Measurements from ENCODE around the gene NMNAT1.
"Not testable (repeated sequence)": the region's sequence is repeated elsewhere in the genome, so short reads cannot be mapped to it uniquely, and the experiment has no call there.

Gene NMNAT1

DNA sequence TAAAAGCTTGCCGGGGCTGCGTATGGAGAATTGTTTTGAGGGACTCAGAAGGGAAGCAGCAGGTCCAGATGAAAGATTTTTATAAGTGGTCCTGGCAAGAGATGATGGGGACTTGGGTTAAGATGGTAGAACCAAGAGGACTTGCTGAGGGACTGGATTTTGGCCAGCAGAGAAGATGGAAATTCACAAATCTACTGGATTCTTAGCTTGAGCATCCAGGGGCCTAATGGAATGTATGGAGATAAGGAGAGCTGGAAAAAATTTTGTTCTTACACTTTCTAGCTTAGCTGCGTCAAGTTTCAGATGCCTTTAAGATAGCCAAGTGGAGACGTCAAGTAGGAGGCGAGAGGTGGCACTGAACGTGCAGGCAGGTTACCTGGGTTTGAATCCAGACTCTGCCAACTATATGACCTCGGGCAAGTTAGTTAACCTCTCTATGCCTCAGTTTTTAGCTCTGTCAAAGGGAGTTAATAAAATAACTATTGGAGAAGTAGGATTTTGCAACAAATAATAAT lies 50.3 kb downstream of the NMNAT1 start:
- Histone ChIP-seq H3K4me2 (ENCODE audit: low read length) (no peak overlapping the region), H3K9ac (ENCODE audit: low read length) (no peak overlapping the region), H2BK15ac (replicated peaks; ENCODE audit: low read depth) (no peak overlapping the region), H3K4me1 (ENCODE audit: control insufficient read depth, low read depth, low read length) (no peaks in the 10 kb centered on the region), H2BK120ac (ENCODE audit: low read depth, low read length) (no peak overlapping the region), H4K8ac (ENCODE audit: low read depth, low read length) (no peak overlapping the region), H2BK5ac (ENCODE audit: low read length) (no peak overlapping the region), H3K18ac (ENCODE audit: low read length) (no peak overlapping the region), H3K36me3 (ENCODE audit: control insufficient read depth, insufficient read depth, low read length) (no peaks in the 10 kb centered on the region), H3K79me1 (ENCODE audit: low read length) (no peaks in the 10 kb centered on the region), H3K56ac (ENCODE audit: low read length) (no peak overlapping the region), H3K4me3 (ENCODE audit: low read length) (no peak overlapping the region), H3K27me3 (ENCODE audit: insufficient read depth, low read length, poor library complexity) (peaks cover 10% of the 10 kb centered on the region), H3K23ac (ENCODE audit: low read length) (no peak overlapping the region), H4K5ac (ENCODE audit: low read length) (no peak overlapping the region), H3K4ac (ENCODE audit: low read depth, low read length) (no peak overlapping the region), H3K79me2 (ENCODE audit: control insufficient read depth, insufficient read depth, low read length) (no peaks in the 10 kb centered on the region), H3K27ac (ENCODE audit: low read depth, low read length) (no peak overlapping the region), H2AK5ac (ENCODE audit: low read length) (no peak overlapping the region)
- no CpG with 5 or more reads among the region's 7 CpGs for WGBS (ENCODE audit: extremely low coverage, insufficient coverage, low lambda C conversion rate)
- DNase-seq, result no peak

DNA sequence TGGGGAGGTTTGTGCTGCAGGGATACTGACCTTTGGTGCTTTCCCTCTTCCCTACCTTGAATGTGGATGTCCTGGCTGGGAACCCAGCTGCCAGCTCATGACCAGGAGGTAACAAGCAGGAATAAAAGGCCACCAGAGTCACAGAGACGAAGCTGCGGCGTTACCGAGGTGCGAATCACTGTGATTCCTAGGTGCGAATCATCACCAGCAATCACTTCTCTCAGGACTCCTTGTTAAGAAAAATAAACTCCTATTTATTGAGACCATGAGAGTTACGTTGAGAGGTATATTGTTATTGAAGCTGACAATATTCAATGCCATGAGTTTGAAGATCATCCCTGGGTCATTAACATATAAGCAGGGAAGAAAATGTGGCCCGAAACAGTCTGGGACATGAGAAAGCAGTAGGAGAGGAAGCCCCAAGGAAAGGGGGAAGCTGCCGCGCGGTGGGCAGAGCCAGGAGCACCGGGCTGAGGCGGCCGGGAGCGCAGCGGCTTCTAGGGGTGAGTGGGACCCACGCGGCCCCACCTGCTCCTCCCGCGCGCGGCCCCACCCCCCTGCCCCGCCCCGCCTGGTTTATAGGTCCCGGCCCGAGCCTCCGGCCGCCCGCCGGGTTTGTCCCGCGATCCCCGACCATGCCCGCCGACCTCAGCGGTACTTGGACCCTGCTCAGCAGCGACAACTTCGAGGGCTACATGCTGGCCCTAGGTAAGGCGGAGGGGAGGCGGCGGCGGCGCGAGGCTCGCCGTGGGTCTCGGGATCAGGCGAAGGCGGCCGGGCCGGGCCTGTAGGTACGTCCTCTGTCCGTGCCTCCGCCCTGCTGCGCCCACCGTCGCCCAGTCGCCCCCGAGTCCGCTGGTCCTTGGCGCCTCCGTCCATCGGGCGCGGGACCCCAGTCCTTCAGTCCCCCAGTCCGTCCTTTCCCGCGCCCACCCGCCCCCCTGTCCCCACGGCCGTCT lies 53.6 kb downstream of the NMNAT1 start, which contains the start of gene RBP7:
RBP7 (plus strand) TSS at position 605 of the 959 bp plus-strand sequence; CDS start at position 636, 31 bp downstream.
- Histone ChIP-seq H2AK5ac (ENCODE audit: low read length) (no peak within 1 kb of the TSS), H4K8ac (ENCODE audit: low read depth, low read length) (no peak within 1 kb of the TSS), H3K23ac (ENCODE audit: low read length) (no peak within 1 kb of the TSS), H3K4me1 (ENCODE audit: control insufficient read depth, low read depth, low read length) (no peaks in the 10 kb centered on the region), H3K4me3 (ENCODE audit: low read length) (no peak within 1 kb of the TSS), H2BK5ac (ENCODE audit: low read length) (no peak within 1 kb of the TSS), H3K4me2 (ENCODE audit: low read length) (peak within 1 kb of the TSS; percentile 10), H3K79me1 (ENCODE audit: low read length) (no peaks in the 10 kb centered on the region), H3K9ac (ENCODE audit: low read length) (no peak within 1 kb of the TSS), H3K4ac (ENCODE audit: low read depth, low read length) (no peak within 1 kb of the TSS), H4K5ac (ENCODE audit: low read length) (no peak within 1 kb of the TSS), H3K27me3 (ENCODE audit: insufficient read depth, low read length, poor library complexity) (peaks cover 10% of the 10 kb centered on the region), H2BK120ac (ENCODE audit: low read depth, low read length) (no peak within 1 kb of the TSS), H3K79me2 (ENCODE audit: control insufficient read depth, insufficient read depth, low read length) (no peaks in the 10 kb centered on the region), H3K18ac (ENCODE audit: low read length) (no peak within 1 kb of the TSS), H2BK15ac (replicated peaks; ENCODE audit: low read depth) (no peak within 1 kb of the TSS), H3K36me3 (ENCODE audit: control insufficient read depth, insufficient read depth, low read length) (no peaks in the 10 kb centered on the region), H3K27ac (ENCODE audit: low read depth, low read length) (no peak within 1 kb of the TSS), H3K56ac (ENCODE audit: low read length) (peak within 1 kb of the TSS; percentile 53)
- peak; percentile 35 for DNase-seq
- no CpG with 5 or more reads among the region's 71 CpGs for WGBS (ENCODE audit: extremely low coverage, insufficient coverage, low lambda C conversion rate)

DNA sequence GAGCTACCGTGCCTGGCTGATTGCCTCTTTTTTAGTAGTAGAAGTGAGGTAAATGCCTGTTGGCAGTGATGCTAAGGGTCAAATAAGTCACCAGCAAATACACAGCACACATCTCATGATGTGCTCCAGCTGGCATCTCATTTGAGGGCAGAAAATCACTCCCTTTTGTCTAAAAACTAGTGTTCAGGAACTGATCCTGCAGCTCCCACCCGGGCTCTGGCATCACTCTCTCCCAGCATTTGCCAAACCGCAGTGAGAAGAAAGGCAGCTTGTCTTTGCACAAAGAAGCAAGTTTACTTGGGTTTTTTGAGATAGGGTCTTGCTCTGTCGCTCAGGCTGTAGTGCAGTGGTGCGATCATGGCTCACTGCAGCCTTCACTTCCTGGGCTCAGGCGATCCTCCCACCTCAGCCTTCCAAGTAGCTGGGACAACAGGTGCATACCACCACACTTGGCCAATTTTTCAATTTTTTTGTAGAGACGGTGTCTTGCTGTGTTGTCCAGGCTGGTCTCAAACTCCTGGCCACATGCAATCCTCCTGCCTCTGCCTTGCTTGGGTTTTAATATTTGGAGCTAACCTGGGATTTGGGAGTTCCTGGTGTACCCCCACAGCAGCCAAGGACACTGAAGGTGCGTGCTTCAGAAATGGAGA lies 57.9 kb downstream of the NMNAT1 start:
- Histone ChIP-seq H4K8ac (ENCODE audit: low read depth, low read length) (no peak overlapping the region), H3K4me1 (ENCODE audit: control insufficient read depth, low read depth, low read length) (no peaks in the 10 kb centered on the region), H3K27ac (ENCODE audit: low read depth, low read length) (no peak overlapping the region), H3K18ac (ENCODE audit: low read length) (no peak overlapping the region), H3K9ac (ENCODE audit: low read length) (no peak overlapping the region), H2AK5ac (ENCODE audit: low read length) (no peak overlapping the region), H3K79me1 (ENCODE audit: low read length) (no peaks in the 10 kb centered on the region), H2BK5ac (ENCODE audit: low read length) (no peak overlapping the region), H3K56ac (ENCODE audit: low read length) (no peak overlapping the region), H3K23ac (ENCODE audit: low read length) (no peak overlapping the region), H3K4ac (ENCODE audit: low read depth, low read length) (no peak overlapping the region), H3K79me2 (ENCODE audit: control insufficient read depth, insufficient read depth, low read length) (no peaks in the 10 kb centered on the region), H2BK120ac (ENCODE audit: low read depth, low read length) (no peak overlapping the region), H4K5ac (ENCODE audit: low read length) (no peak overlapping the region), H3K4me2 (ENCODE audit: low read length) (no peak overlapping the region), H3K4me3 (ENCODE audit: low read length) (no peak overlapping the region), H2BK15ac (replicated peaks; ENCODE audit: low read depth) (no peak overlapping the region), H3K36me3 (ENCODE audit: control insufficient read depth, insufficient read depth, low read length) (no peaks in the 10 kb centered on the region), H3K27me3 (ENCODE audit: insufficient read depth, low read length, poor library complexity) (peaks cover 10% of the 10 kb centered on the region)
- no peak for DNase-seq
- WGBS (ENCODE audit: extremely low coverage, insufficient coverage, low lambda C conversion rate), result no CpG with 5 or more reads among the region's 8 CpGs

DNA sequence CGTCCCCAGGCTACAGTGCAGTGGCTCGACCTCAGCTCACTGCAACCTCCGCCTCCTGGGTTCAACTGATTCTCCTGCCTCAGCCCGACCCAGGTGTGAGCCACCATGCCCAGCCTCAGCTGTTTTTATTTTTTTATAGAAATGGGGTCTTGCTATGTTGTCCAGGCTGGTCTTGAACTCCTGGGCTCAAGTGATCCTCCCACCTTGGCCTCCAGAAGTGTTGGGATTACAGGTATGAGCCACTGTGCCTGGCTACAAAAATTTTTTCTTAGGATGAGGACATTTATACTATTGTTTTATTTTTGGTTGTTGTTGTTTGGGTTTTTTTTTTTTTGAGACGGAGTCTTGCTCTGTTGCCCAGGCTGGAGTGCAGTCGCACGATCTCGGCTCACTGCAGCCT lies 62.0 kb downstream of the NMNAT1 start:
- not testable (repeated sequence) for H4K5ac ChIP-seq (ENCODE audit: low read length); H3K36me3 ChIP-seq (ENCODE audit: control insufficient read depth, insufficient read depth, low read length); H2BK120ac ChIP-seq (ENCODE audit: low read depth, low read length); H3K79me2 ChIP-seq (ENCODE audit: control insufficient read depth, insufficient read depth, low read length); H3K79me1 ChIP-seq (ENCODE audit: low read length); DNase-seq; H3K18ac ChIP-seq (ENCODE audit: low read length); H3K56ac ChIP-seq (ENCODE audit: low read length); H3K4ac ChIP-seq (ENCODE audit: low read depth, low read length); H2AK5ac ChIP-seq (ENCODE audit: low read length); H3K23ac ChIP-seq (ENCODE audit: low read length); H3K27me3 ChIP-seq (ENCODE audit: insufficient read depth, low read length, poor library complexity); H3K4me2 ChIP-seq (ENCODE audit: low read length); H2BK5ac ChIP-seq (ENCODE audit: low read length); H2BK15ac ChIP-seq (replicated peaks; ENCODE audit: low read depth); H3K4me1 ChIP-seq (ENCODE audit: control insufficient read depth, low read depth, low read length); H3K9ac ChIP-seq (ENCODE audit: low read length); H3K4me3 ChIP-seq (ENCODE audit: low read length); H4K8ac ChIP-seq (ENCODE audit: low read depth, low read length); H3K27ac ChIP-seq (ENCODE audit: low read depth, low read length)
- no CpG with 5 or more reads among the region's 8 CpGs for WGBS (ENCODE audit: extremely low coverage, insufficient coverage, low lambda C conversion rate)

DNA sequence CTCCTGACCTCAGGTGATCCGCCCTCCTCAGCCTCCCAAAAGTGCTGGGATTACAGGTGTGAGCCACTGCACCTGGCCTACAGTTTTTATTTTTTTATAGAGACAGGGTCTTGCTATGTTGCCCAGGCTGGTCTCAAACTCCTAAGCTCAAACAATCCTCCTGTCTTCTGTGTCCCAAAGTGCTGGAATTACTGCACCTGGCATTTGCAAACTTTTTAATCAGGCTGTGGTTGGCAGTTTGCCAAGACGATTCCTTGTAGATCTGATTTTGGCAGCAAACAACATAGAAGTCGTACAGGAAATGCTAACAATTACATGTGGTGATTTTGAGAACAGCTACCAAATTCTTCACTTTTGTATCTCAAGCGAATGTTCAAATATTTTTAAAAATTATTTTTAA lies 63.9 kb downstream of the NMNAT1 start:
- no peak overlapping the region for H2BK5ac ChIP-seq (ENCODE audit: low read length)
- H3K9ac ChIP-seq (ENCODE audit: low read length), result no peak overlapping the region
- H3K23ac ChIP-seq (ENCODE audit: low read length), result no peak overlapping the region
- H4K8ac ChIP-seq (ENCODE audit: low read depth, low read length), result no peak overlapping the region
- no peaks in the 10 kb centered on the region for H3K4me1 ChIP-seq (ENCODE audit: control insufficient read depth, low read depth, low read length)
- no peaks in the 10 kb centered on the region for H3K79me1 ChIP-seq (ENCODE audit: low read length)
- H3K4me2 ChIP-seq (ENCODE audit: low read length), result no peak overlapping the region
- no peak overlapping the region for H4K5ac ChIP-seq (ENCODE audit: low read length)
- H3K79me2 ChIP-seq (ENCODE audit: control insufficient read depth, insufficient read depth, low read length), result no peaks in the 10 kb centered on the region
- no peak overlapping the region for H2AK5ac ChIP-seq (ENCODE audit: low read length)
- H3K4ac ChIP-seq (ENCODE audit: low read depth, low read length), result no peak overlapping the region
- no peak overlapping the region for H3K56ac ChIP-seq (ENCODE audit: low read length)
- H3K18ac ChIP-seq (ENCODE audit: low read length), result no peak overlapping the region
- H3K36me3 ChIP-seq (ENCODE audit: control insufficient read depth, insufficient read depth, low read length), result no peaks in the 10 kb centered on the region
- H3K27me3 ChIP-seq (ENCODE audit: insufficient read depth, low read length, poor library complexity), result no peaks in the 10 kb centered on the region
- no peak overlapping the region for H3K27ac ChIP-seq (ENCODE audit: low read depth, low read length)
- no peak for DNase-seq
- H2BK120ac ChIP-seq (ENCODE audit: low read depth, low read length), result no peak overlapping the region
- no CpG with 5 or more reads among the region's 4 CpGs for whole genome bisulfite sequencing (ENCODE audit: extremely low coverage, insufficient coverage, low lambda C conversion rate)
- no peak overlapping the region for H2BK15ac ChIP-seq (replicated peaks; ENCODE audit: low read depth)
- H3K4me3 ChIP-seq (ENCODE audit: low read length), result no peak overlapping the region

Measured in mesendoderm (in vitro differentiated cells).